Measurements from ENCODE around the gene SYN1.
A peak's percentile ranks its signal among the peaks of the same experiment; 100 is the strongest.

Gene SYN1

DNA sequence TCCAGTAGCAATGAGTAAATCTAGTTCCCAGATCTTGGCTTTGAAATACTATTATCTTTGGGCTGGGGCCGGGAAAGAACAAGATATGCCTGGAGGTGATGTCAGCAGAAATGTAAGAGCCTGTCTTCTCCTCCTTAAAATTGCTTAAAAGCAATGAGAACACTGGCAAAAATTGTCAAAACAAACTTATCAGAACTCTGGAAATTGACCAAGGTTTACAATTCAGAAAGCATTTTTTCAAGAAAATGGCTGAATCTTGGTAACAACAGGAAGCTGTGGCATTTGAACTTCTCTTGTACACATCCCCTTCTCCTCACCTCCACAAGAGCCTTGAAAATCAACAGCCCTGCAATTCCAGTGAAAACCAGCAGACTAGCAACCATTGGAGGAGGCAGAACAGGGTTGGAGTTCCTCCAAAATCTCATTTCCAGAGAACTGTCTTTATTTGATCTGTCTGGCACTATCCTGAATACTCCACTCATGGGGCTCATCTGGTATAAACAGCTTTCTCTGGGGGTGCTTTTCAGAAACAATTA, 23.9 kb downstream of the SYN1 start:
- DNase-seq (ENCODE audit: low read depth): no peak

GRCh38 chrX:47593522-47593921, 26.1 kb downstream of the SYN1 start:
- DNase-seq (ENCODE audit: low read depth): no peak

DNA sequence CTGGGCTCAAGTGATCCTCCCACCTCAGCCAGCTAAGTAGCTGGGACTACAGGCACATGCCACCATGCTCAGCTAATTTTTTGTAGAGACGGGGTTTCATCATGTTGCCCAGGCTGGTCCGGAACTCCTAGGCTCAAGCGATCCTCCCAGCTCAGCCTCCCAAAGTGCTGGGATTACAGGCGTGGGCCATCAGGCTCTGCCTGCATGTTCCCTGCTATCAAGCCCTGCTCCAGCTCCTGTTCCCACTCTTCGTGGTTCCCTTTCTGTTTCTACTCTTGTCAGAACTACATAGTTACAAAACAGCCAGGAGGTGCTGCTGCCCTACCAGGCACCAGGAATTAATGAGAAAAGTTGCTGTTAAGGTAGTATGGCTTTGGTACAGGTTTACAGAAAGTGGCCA, 28.7 kb downstream of the SYN1 start:
- DNase-seq (ENCODE audit: low read depth): no peak

DNA sequence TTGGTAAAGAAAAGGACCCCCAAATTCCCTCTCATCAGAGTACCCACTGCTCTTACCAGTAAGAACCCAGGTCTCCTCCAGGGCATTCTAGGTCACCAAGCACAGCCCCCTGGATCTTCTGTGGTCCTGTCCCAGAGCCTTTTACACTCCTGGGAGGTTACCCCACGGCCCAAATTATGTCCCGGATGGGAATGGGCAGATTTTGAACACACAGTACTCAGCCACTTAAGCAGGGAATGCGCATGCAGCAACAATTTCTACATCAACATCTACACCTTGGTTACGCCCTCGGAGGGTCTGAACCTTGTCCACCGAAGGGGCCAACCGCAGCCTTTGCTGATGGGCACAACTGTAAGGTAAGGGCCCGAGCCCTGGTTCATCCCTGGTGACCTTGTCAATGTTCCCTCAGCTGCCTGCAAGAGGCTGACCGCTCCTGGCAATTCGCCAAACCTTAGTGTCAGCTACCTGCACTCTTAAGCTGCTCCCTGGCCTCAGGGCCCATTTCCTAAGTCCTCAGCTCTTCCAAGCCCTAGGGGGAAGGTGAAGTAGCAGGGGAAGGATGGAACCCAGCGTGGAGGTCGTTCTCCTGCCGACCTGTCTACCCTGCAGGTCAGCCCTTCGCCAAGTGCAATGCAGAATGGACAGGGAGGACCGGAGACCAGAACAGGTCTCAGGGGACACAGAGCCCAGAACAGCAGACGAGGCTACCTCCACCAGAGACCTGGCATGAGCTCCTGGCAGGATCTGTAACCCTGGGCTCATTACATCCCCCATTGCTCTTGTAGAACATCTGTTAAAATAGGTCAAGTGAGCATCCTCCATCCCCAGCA, 31.5 kb downstream of the SYN1 start:
- no peak for DNase-seq (ENCODE audit: low read depth)

DNA sequence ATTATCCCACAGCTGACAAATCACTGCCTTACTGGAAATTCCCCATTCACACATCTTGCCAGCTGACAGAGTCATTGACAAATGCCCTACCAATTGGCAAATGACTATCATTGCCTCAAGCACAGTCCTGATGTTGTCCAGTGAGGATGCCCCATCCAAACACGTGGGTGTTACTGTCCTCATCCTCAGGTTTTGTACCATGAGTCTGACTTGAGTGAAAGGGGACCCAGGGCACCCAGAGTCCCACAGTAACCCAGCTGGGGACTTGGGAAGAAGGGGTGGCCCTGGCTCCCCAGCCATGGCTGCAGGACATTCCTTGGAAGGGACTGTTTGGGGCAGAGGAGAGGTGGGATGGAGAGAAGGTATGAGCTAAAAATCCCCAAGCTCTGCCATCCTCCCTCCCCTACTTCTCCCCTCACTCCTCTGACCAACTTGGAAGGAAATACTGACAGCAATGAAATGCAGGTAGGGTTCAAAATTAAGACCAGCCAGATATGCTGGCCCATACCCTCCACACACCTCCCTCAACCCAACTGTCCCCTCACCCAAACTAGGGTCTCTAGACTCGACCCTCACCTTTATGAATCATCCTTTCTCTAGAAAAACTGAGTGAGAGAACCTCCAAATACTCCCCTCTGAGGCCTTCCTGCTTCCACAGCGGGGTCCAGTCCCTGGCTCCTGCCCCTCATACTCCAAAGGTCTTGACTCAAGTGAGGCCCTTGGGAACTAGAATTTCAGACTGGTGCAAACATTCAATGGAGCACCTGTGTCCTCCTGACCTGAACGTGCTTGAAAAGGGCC, 32.4 kb downstream of the SYN1 start:
- DNase-seq (ENCODE audit: low read depth): no peak

DNA sequence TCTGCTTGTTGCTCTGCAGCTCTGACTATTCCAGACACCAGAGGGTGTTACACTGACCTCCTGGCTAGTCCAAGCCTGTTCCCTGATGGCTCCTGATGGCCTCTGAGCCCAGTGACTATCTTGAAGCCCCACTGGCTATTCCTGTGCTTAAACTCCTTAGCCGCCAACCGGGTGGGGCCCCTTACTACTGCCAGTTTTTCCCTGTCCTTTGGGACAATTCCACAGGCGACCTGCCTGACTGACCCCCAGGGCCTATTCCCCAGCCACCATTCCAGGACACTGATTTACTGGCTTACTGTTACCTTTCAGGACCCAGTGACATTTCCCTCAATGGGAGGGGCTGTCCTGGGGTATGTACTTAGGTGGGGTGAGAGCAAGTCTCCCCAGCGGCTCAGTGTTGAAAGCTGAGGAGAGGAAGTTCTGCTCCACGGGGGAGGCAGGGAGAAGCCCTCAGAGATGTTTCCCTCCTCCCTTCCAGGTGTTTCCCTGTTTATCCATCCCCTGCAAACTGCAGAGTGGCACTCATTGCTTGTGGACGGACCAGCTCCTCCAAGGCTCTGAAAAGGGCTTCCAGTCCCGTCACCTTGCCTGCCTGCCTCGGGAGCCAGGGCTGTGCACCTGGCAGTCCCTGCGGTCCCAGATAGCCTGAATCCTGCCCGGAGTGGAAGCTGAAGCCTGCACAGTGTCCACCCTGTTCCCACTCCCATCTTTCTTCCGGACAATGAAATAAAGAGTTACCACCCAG, 33.4 kb downstream of the SYN1 start:
- DNase-seq (ENCODE audit: low read depth): no peak

GRCh38 chrX:47585273-47585672, 34.4 kb downstream of the SYN1 start:
- DNase-seq (ENCODE audit: low read depth): no peak

GRCh38 chrX:47584714-47585113, 34.9 kb downstream of the SYN1 start:
- DNase-seq (ENCODE audit: low read depth): no peak

- no peak for DNase-seq (ENCODE audit: low read depth)
These were observed 36.3 kb downstream of the SYN1 start for GRCh38 chrX:47583240-47583861.

DNA sequence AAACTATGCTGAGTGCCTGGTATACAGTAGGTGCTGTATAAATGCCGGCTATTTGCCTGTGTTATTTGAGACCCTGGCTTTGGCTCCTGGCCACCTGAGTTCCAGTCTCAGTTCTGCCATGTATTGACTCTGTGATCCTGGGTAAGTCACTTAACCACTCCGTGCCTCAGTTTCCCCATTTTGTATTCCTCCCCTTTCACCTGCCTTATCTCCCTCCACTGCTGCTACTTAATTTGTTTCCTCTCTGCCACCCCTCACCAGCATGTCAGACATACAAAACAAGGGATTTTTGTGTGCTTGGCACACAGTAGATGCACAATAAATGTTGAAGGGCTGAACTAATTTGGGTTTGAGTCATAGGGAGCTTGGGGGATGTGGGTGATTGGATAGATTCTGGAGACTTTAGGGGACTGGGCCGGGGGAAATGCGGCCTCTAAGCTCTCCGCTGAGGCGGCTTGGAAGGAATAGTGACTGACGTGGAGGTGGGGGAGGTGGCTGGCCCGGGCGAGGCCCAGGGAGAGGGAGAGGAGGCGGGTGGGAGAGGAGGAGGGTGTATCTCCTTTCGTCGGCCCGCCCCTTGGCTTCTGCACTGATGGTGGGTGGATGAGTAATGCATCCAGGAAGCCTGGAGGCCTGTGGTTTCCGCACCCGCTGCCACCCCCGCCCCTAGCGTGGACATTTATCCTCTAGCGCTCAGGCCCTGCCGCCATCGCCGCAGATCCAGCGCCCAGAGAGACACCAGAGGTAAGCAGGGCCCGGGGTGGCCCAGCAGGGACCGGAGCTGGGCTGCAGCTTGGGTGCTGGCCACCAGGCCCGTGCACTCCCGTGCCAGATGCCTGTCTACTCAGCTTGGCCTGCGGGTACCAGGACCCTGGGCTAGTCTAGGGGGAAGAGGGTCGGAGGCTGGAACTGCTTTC, 37.7 kb downstream of the SYN1 start, which contains the start of gene TIMP1:
Gene TIMP1 (plus strand): TSS at position 706 of the 917 bp plus-strand sequence. CDS start 980 bp downstream, outside the sequence.
- DNase-seq (ENCODE audit: low read depth): peak; percentile 69

DNA sequence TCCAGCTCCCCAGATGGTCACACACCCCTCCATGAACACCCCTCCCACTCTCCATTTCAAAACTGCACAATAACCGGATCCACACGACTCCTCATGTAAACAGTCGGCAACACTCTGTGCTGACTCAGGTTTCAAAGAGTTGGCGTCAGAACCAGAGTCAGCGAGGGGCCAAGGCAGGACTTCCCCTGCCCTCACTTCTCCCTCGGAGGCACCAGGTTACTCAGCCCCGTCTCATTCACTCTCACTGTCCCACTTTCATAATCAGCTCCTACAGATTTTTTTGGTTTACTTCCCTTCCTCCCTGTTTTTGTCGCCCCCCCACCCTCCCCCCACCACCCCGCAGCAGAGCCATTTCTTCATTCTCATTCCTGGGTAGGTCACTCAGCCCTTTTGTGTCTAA, 40.1 kb downstream of the SYN1 start:
- DNase-seq (ENCODE audit: low read depth): no peak

DNA sequence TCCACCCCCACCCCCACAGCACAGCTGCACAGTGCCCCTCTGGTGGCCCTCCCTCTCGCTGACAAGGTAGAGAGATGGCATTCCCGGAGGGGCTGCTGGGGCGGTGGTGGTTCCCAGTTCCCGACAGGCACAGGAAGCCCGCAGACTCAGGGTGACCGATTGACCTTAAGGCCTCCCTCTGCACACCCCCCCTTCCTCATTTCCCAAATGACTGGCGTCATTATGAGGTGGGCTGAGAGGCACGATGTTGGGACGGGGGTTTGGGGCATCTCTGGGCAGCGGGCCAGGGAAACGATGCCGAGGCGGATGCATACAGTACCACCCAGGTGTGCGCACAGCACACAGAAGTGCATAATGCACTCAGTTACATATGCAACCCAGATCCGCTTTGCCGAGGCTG, 41.0 kb downstream of the SYN1 start:
- no peak for DNase-seq (ENCODE audit: low read depth)

DNA sequence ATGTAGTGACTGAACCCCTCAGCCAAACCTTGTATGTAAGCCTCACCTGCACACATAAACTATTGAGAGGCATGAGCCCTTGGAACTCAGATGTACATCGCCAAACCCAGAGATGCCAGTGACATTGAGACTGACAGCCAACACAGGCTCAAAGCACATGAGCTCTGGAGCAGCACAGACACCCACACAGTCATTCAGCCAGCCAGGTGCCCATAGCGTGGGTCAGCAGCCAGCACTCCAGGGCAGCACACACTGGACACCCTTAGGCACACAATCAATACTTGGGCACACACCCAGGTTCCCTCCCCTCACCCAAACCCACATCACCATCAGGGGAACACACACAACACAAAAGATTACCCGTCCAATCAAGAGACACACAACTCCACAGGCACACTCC, 41.8 kb downstream of the SYN1 start:
- no peak for DNase-seq (ENCODE audit: low read depth)

DNA sequence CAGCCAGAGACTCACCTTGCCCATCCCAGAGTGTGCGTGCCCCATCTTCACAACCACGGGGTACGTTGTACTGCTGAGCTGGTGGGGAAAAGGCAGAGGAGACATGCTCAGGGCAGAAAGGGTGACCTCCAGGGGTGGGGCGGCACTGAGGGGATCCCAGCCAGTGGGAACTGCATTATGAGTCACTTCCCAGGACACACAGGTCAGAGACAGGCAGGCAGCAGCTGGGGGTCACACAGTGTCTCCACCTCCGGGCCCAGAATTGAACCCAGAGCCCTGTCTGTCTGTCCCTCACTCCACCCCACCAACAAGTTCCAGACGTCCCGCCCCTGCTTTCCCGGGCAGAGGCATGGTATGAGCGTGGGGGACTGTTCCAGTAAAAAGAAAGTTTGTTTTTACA, 42.2 kb downstream of the SYN1 start:
- no peak for DNase-seq (ENCODE audit: low read depth)

- no peak for DNase-seq (ENCODE audit: low read depth)
These were observed 43.4 kb downstream of the SYN1 start for GRCh38 chrX:47576021-47576898.

GRCh38 chrX:47574547-47575301, 44.9 kb downstream of the SYN1 start:
- no peak for DNase-seq (ENCODE audit: low read depth)

GRCh38 chrX:47574076-47574546, 45.5 kb downstream of the SYN1 start:
- DNase-seq (ENCODE audit: low read depth): no peak

- DNase-seq (ENCODE audit: low read depth): no peak
These were observed 46.1 kb downstream of the SYN1 start for GRCh38 chrX:47573341-47574075.
